VCaP (cell line): ENCODE data around the gene TRIM15.
A peak's percentile ranks its signal among the peaks of the same experiment; 100 is the strongest.

Experiments used
- H3K27ac ChIP-seq: fragments of 450-650 bp; 2 replicates; pipeline ENCODE4 v1.5.1; 2017
- TF ChIP-seq, protein P1 (sequence below): fragments of 450-650 bp; conservative IDR thresholded peaks from 2 replicates; pipeline ENCODE4 v1.5.1; 2017; ENCODE audit warnings: mild to moderate bottlenecking, moderate library complexity

The TRIM15 gene

DNA sequence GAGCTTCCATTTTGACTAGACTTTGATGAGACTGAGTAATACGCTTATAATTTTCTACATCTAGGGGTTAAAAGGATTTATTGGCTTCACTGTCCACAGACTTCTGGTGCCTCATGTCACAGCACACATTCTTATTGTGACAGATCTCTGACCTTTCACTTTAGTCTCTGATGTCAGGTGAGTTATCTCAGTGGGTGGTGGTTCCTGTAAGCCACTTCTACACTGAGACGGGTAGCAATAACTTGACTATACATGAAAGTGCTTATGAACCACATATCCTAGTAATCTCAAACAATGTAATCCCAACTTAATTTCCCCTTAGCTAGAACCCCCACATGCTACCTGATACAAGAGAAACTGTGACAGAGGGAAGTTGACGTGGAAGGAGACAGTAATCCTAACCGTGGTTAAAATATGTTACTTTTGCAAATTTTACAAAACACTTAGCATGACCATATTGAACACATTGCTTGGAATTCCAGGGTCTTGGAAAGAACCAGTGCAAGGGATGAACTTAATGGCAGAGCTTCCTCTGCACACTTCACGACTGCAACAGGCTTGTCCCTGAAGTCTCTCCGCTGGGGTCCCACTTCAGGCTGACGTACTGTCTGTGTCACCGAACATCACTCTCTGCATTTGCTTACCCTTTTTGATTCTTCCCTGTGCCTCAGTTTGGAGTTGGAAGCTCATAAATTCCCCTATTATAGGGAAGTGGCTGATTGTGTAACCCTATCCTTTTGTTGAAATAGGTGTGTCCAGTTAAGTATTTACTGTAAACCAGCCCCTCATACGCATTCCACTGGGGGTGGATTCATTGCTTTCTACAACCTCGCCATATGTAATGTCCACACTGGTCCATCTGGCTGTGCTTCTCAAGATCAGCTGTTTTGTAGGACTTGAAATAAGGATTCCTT, 33.8 kb upstream of the TRIM15 start:
- H3K27ac ChIP-seq = no peak overlapping the region
- TF ChIP-seq, protein P1, sequence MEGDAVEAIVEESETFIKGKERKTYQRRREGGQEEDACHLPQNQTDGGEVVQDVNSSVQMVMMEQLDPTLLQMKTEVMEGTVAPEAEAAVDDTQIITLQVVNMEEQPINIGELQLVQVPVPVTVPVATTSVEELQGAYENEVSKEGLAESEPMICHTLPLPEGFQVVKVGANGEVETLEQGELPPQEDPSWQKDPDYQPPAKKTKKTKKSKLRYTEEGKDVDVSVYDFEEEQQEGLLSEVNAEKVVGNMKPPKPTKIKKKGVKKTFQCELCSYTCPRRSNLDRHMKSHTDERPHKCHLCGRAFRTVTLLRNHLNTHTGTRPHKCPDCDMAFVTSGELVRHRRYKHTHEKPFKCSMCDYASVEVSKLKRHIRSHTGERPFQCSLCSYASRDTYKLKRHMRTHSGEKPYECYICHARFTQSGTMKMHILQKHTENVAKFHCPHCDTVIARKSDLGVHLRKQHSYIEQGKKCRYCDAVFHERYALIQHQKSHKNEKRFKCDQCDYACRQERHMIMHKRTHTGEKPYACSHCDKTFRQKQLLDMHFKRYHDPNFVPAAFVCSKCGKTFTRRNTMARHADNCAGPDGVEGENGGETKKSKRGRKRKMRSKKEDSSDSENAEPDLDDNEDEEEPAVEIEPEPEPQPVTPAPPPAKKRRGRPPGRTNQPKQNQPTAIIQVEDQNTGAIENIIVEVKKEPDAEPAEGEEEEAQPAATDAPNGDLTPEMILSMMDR = no peak

DNA sequence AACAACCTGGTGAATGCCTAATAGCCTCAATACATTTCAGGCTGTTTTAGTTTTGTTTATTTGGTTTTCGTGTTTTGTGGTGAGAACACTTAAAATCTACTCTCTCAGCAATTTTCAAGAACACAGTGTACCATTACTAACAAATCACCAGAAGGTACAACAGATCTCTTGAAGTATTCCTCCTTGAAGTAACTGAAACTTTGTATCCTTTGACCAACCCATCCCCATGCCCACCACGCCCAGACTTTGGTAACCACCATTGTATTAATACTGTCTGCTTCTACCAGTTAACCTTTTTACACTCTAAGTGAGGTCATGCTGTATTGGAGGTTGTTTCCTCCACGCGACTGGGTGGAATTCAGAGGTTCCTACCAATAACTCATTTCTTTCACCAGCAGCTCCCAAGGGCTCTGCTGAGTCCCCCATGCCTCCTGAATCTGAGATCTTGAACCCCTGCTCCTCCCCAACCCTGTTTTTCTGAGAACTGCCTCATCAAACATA, 33.1 kb upstream of the TRIM15 start:
- H3K27ac ChIP-seq = no peak overlapping the region
- TF ChIP-seq, protein P1 = no peak

DNA sequence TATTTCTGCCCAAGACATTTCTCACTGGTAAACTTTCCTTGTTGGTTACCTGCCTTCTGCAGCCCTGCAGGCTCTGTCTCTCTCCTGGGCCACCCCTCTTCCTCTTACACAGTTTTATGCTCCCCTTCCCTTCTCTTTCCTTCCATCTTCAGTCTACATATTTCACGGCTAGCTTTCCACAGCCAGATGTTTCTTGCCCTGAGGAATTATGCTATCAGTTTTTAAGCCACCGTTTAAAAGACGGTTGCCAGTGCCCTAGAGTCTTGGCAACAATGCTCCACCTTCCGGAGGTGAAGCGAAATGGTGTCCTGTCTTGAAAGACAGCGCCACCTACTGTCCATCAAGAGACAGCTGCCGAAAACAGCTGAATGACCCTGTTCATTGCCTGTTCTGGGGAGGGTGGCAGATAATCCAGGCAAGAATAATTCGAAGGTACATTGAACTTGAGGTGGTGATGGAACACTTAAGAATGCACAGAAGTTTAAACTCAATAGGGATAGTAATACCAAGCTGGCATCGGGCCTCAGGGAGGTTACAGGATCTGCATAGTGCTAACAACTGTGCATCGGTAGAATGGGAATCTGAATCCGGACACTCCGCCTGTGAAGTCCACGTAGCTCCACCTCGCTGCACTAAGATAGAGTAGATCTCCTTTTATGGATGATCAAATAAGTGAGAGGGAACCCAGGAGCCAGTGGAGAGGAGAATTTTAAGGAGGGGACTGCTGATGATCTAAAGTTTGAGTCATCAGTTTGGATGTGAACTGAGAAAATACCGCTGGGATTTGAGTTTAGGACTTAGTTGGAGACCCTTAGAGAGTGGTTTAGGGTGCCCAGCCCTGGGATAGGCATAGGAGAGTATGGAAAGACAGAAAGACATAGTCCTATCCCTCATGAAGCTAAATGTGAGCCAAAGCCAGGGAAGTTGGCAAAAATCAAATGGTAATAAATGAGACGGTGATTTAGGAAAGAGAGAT, 32.2 kb upstream of the TRIM15 start:
- H3K27ac ChIP-seq = no peak overlapping the region

DNA sequence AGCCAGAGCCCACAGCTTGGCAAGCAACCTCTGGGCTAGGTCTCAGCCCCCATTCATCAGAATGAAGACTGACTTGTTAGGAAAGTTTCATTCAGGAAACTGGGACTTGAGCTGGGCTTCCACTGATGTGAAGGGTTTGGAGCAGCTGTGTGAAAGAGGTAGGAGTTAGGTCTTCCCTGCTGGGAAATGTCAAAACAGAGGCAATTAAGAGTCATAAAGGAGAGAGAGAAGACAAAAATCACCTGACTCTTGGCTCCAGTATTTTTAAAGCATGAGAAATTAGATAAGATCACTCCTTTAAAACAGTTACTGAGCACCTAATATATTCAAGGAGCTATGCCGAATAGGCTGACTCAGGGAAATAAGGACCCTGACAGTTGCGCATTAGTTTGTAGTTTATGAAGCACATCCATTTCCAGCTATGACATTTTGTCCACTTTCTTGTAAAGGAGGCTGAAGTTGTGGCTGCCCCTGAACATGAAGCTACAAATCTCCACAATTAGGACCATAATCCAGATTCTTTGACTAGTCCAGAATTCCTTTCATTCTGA, 31.3 kb upstream of the TRIM15 start:
- TF ChIP-seq, protein P1 = no peak
- no peak overlapping the region for H3K27ac ChIP-seq

More for the DNA sequence above, 32.2 kb upstream of the TRIM15 start:
- TF ChIP-seq, protein P1 = peak; percentile 100

DNA sequence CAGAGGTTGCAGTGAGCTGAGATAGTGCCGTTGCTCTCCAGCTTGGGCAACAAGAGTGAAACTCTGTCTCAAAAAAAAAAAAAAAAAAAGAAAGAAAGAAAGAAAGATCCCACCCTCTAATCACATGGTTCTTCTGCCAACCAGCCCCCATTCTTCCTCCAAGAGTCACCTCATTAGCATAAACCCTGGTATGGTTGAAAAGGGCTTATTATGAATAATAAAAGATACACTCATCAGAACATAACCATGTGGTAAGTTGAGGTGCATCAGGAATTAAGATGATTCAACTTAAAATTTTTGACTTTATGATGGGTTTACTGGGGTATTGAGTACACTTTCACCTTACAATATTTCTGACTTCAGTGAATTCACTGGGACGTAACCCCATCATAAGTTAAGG, 28.2 kb upstream of the TRIM15 start:
- H3K27ac ChIP-seq = no peak overlapping the region
- TF ChIP-seq, protein P1 = no peak

DNA sequence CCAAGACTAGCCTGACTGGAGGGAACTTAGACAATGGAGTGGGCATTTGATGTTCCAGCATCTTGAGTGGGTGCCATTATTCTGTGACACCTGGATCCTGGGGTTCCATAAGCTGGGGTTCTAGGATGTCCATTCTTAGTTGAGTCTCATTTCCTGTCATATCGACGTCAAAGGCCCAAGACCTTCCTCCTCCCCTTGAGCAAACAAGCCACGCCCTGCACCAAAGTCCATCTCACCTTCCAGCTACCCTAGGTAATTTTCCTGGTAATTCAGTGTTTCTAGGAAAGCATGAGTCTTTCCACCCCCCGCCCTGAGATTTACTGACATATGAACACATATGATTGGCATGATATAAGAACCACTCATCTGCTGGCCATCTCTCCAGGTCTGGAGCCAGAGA, 27.6 kb upstream of the TRIM15 start, which contains the start of gene TRIM40:
TRIM40 (plus strand) TSS at position 384 of the 400 bp plus-strand sequence. CDS start 897 bp downstream, outside the sequence.
- H3K27ac ChIP-seq = no peak within 1 kb of the TSS
- TF ChIP-seq, protein P1 = no peak
